Mesendoderm (in vitro differentiated cells): ENCODE measurements around the gene B4GALNT4.

Source experiments
- DNase-seq: peaks from one replicate; pipeline ENCODE4 v3.0.0; 2013
- H2AK5ac ChIP-seq: 2 replicates; pipeline ENCODE4 v1.6.1; 2013; ENCODE audit warnings: low read length, inconsistent platforms
- H2BK120ac ChIP-seq: 2 replicates; pipeline ENCODE4 v1.6.1; 2013; ENCODE audit warnings: low read depth, mild to moderate bottlenecking, low read length, moderate library complexity, mixed read lengths
- H2BK15ac ChIP-seq: replicated peaks from 2 replicates; pipeline ENCODE4 v1.6.1; 2013; ENCODE audit warnings: low read depth, mild to moderate bottlenecking, moderate library complexity
- H2BK5ac ChIP-seq: 2 replicates; pipeline ENCODE4 v1.6.1; 2013; ENCODE audit warnings: low read length, inconsistent platforms
- H3K18ac ChIP-seq: 2 replicates; pipeline ENCODE4 v1.6.1; 2013; ENCODE audit warnings: mild to moderate bottlenecking, low read length, mixed read lengths
- H3K23ac ChIP-seq: one replicate; pipeline ENCODE4 v1.6.1; 2013; ENCODE audit warnings: low read length
- H3K27ac ChIP-seq: 2 replicates; pipeline ENCODE4 v1.5.1; 2013; ENCODE audit warnings: low read depth, mild to moderate bottlenecking, inconsistent platforms, low read length, moderate library complexity
- H3K27me3 ChIP-seq: 2 replicates; pipeline ENCODE4 v1.6.1; 2013; ENCODE audit warnings: low read length, control low read depth, mild to moderate bottlenecking, inconsistent platforms; ENCODE audit not compliant: insufficient read depth, poor library complexity
- H3K36me3 ChIP-seq: 2 replicates; pipeline ENCODE4 v1.6.1; 2013; ENCODE audit warnings: low read length, inconsistent platforms; ENCODE audit not compliant: control insufficient read depth, insufficient read depth
- H3K4ac ChIP-seq: one replicate; pipeline ENCODE4 v1.6.1; 2013; ENCODE audit warnings: low read depth, mild to moderate bottlenecking, low read length, moderate library complexity
- H3K4me1 ChIP-seq: 2 replicates; pipeline ENCODE4 v1.6.1; 2013; ENCODE audit warnings: low read depth, low read length, inconsistent platforms; ENCODE audit not compliant: control insufficient read depth
- H3K4me2 ChIP-seq: 2 replicates; pipeline ENCODE4 v1.6.1; 2013; ENCODE audit warnings: low read length
- H3K4me3 ChIP-seq: 2 replicates; pipeline ENCODE4 v1.5.1; 2013; ENCODE audit warnings: mild to moderate bottlenecking, low read length
- H3K56ac ChIP-seq: one replicate; pipeline ENCODE4 v1.6.1; 2013; ENCODE audit warnings: low read length
- H3K79me1 ChIP-seq: 2 replicates; pipeline ENCODE4 v1.6.1; 2013; ENCODE audit warnings: low read length, inconsistent platforms
- H3K79me2 ChIP-seq: 2 replicates; pipeline ENCODE4 v1.6.1; 2013; ENCODE audit warnings: mild to moderate bottlenecking, low read length; ENCODE audit not compliant: control insufficient read depth, insufficient read depth
- H3K9ac ChIP-seq: 2 replicates; pipeline ENCODE4 v1.6.1; 2013; ENCODE audit warnings: low read length, inconsistent platforms
- H4K5ac ChIP-seq: one replicate; pipeline ENCODE4 v1.6.1; 2013; ENCODE audit warnings: low read length
- H4K8ac ChIP-seq: one replicate; pipeline ENCODE4 v1.6.1; 2013; ENCODE audit warnings: low read depth, mild to moderate bottlenecking, control low read depth, low read length, moderate library complexity
- WGBS: extraction: QIAGEN DNeasy Blood & Tissue Kit; methylation state at CpG from one replicate; pipeline ENCODE4 v1.1.7; 2013; ENCODE audit warnings: low lambda C conversion rate, missing lambda C conversion rate; ENCODE audit not compliant: insufficient coverage; ENCODE audit errors: extremely low coverage; 5-methylcytosine and 5-hydroxymethylcytosine counted together

The B4GALNT4 gene

DNA sequence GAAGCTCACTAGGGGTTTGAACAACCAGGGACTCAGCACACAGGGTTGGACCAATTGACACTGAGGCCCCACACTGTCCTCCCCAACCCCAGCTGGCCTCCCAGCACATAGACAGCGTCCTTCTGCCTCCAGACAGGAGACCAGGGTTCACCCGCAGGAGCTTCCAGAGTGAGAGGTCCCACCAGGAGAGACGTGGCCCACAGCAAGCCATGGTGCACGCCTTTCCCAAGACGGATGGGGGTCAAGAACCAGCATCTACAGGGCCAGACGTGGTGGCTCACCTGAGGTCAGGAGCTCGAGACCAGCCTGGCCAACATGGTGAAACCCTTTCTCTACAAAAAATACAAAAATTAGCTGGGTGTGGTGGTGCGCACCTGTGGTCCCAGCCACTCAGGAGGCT lies 57.6 kb downstream of the B4GALNT4 start:
- H2AK5ac ChIP-seq: no peak overlapping the region
- no peak overlapping the region for H3K4ac ChIP-seq
- no peaks in the 10 kb centered on the region for H3K4me1 ChIP-seq
- no peak overlapping the region for H3K27ac ChIP-seq
- H2BK15ac ChIP-seq: no peak overlapping the region
- H3K4me2 ChIP-seq: no peak overlapping the region
- WGBS: no CpG with 5 or more reads among the region's 8 CpGs
- H3K79me1 ChIP-seq: no peaks in the 10 kb centered on the region
- no peak overlapping the region for H4K8ac ChIP-seq
- no peak for DNase-seq
- H4K5ac ChIP-seq: no peak overlapping the region
- H3K79me2 ChIP-seq: no peaks in the 10 kb centered on the region
- H3K4me3 ChIP-seq: no peak overlapping the region
- no peak overlapping the region for H2BK5ac ChIP-seq
- H3K18ac ChIP-seq: no peak overlapping the region
- no peak overlapping the region for H3K9ac ChIP-seq
- no peak overlapping the region for H3K23ac ChIP-seq
- H3K36me3 ChIP-seq: no peaks in the 10 kb centered on the region
- no peak overlapping the region for H3K56ac ChIP-seq
- H2BK120ac ChIP-seq: no peak overlapping the region
- H3K27me3 ChIP-seq: no peaks in the 10 kb centered on the region

GRCh38 chr11:428295-428694 lies 59.0 kb downstream of the B4GALNT4 start:
- H3K4me2 ChIP-seq: no peak overlapping the region
- no peak overlapping the region for H3K9ac ChIP-seq
- H4K5ac ChIP-seq: no peak overlapping the region
- H3K79me1 ChIP-seq: no peaks in the 10 kb centered on the region
- H3K27me3 ChIP-seq: no peaks in the 10 kb centered on the region
- no peak overlapping the region for H2BK120ac ChIP-seq
- no peak overlapping the region for H3K56ac ChIP-seq
- DNase-seq: no peak
- no peak overlapping the region for H4K8ac ChIP-seq
- no peak overlapping the region for H3K4ac ChIP-seq
- no peak overlapping the region for H3K18ac ChIP-seq
- no peaks in the 10 kb centered on the region for H3K79me2 ChIP-seq
- H3K36me3 ChIP-seq: no peaks in the 10 kb centered on the region
- no peak overlapping the region for H2BK15ac ChIP-seq
- H3K4me1 ChIP-seq: no peaks in the 10 kb centered on the region
- H3K4me3 ChIP-seq: no peak overlapping the region
- no CpG with 5 or more reads among the region's 24 CpGs for WGBS
- H3K27ac ChIP-seq: no peak overlapping the region
- H2BK5ac ChIP-seq: no peak overlapping the region
- no peak overlapping the region for H3K23ac ChIP-seq
- H2AK5ac ChIP-seq: no peak overlapping the region

GRCh38 chr11:429391-429790 lies 60.1 kb downstream of the B4GALNT4 start:
- Histone ChIP-seq H2AK5ac (no peak overlapping the region), H3K27me3 (no peaks in the 10 kb centered on the region), H3K4me1 (no peaks in the 10 kb centered on the region), H3K4me2 (no peak overlapping the region), H3K27ac (no peak overlapping the region), H2BK5ac (no peak overlapping the region), H4K8ac (no peak overlapping the region), H2BK120ac (no peak overlapping the region), H3K36me3 (no peaks in the 10 kb centered on the region), H3K79me2 (no peaks in the 10 kb centered on the region), H4K5ac (no peak overlapping the region), H3K9ac (no peak overlapping the region), H3K56ac (no peak overlapping the region), H3K4me3 (no peak overlapping the region), H2BK15ac (no peak overlapping the region), H3K79me1 (no peaks in the 10 kb centered on the region), H3K4ac (no peak overlapping the region), H3K18ac (no peak overlapping the region), H3K23ac (no peak overlapping the region)
- no peak for DNase-seq
- no CpG with 5 or more reads among the region's 27 CpGs for WGBS

DNA sequence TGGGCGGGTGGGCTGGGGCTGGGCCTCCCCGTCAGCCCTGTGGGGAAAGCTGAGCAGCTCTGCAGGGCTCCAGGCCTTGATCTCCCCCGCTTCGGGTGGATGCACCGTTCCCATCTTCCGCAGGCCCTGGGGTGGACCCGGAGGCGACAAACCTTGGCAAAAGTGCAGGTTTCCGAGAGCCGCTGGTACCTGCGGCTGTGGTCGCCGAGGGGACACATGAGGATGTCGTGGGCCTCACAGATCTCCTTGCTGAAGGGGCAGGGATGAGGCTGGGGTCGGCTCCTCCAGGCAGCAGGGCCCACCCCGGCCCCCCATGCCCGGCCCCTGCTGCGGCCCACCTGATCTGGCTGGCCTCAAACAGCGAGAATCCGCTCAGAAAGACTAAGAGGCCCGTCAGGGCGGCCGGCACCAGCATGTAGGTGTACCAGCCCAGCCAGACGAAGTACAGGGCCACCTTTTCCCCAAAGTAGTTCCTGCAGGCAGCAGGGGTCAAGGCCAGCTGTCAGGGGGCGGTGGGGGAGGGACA lies 60.7 kb downstream of the B4GALNT4 start:
- Histone ChIP-seq H3K36me3 (no peaks in the 10 kb centered on the region), H3K79me2 (no peaks in the 10 kb centered on the region), H3K4me3 (no peak overlapping the region), H4K5ac (no peak overlapping the region), H3K18ac (no peak overlapping the region), H3K27ac (no peak overlapping the region), H3K4me1 (no peaks in the 10 kb centered on the region), H2BK15ac (no peak overlapping the region), H3K56ac (no peak overlapping the region), H3K23ac (no peak overlapping the region), H2AK5ac (no peak overlapping the region), H3K79me1 (no peaks in the 10 kb centered on the region), H3K4me2 (no peak overlapping the region), H4K8ac (no peak overlapping the region), H2BK120ac (no peak overlapping the region), H2BK5ac (no peak overlapping the region), H3K4ac (no peak overlapping the region), H3K27me3 (no peaks in the 10 kb centered on the region), H3K9ac (no peak overlapping the region)
- WGBS: no CpG with 5 or more reads among the region's 25 CpGs
- peak; percentile 37 for DNase-seq
